K562 (cell line): ENCODE measurements around the gene ARG1. TPM values are rescaled to one million over a fixed set of nuclear protein-coding genes. Genes with fewer than 3 reads are reported as not detected.

ENCODE experiments used
- BACH1 ChIP-seq: fragments of 200-800 bp; sonication (Bioruptor generic); IDR thresholded peaks from 2 replicates; pipeline ENCODE4 v1.6.1; 2016; ENCODE audit warnings: missing genetic modification characterization, missing compliant biosample characterization
- GATA2 ChIP-seq: sonication (generic); formaldehyde crosslinking; IDR thresholded peaks from 2 replicates; pipeline ENCODE4 v1.4.0; 2020; ENCODE audit warnings: mild to moderate bottlenecking, missing genetic modification reagents
- HMG20A ChIP-seq: fragments of 450-650 bp; formaldehyde crosslinking; conservative IDR thresholded peaks from 2 replicates; pipeline ENCODE4 v1.4.0; 2020; ENCODE audit warnings: mild to moderate bottlenecking, mixed read lengths
- KDM5B ChIP-seq: fragments of 200-600 bp; sonication (generic); IDR thresholded peaks from 2 replicates; pipeline ENCODE4 v1.6.1; 2012; ENCODE audit warnings: low read depth, mild to moderate bottlenecking, moderate library complexity, low read length, control low read depth, inconsistent platforms; ENCODE audit not compliant: insufficient replicate concordance
- NFATC3 ChIP-seq: fragments of 450-650 bp; IDR thresholded peaks from 2 replicates; pipeline ENCODE4 v1.6.1; 2017; ENCODE audit warnings: mild to moderate bottlenecking
- NFYB ChIP-seq: IDR thresholded peaks from 2 replicates; pipeline ENCODE4 v1.6.1; 2011; ENCODE audit warnings: mild to moderate bottlenecking, moderate library complexity; ENCODE audit not compliant: insufficient read length; ENCODE audit errors: extremely low read depth
- NR2C2 ChIP-seq, 2 experiments: fragments of 200-800 bp in 1 of 2; sonication (Bioruptor generic) in 1 of 2; sonication (generic) in 1 of 2; formaldehyde crosslinking in 1 of 2; IDR thresholded peaks; 2 replicates each; pipeline versions ENCODE4 v1.6.1 to v1.8.0; 2016 to 2022; ENCODE audit warnings: mild to moderate bottlenecking in 1 of 2, missing compliant biosample characterization in 1 of 2, missing genetic modification characterization in 1 of 2, missing genetic modification reagents in 1 of 2
- PHF20 ChIP-seq: fragments of 450-650 bp; IDR thresholded peaks from 2 replicates; pipeline ENCODE4 v1.6.1; 2018; ENCODE audit not compliant: partially characterized antibody
- RBM22 ChIP-seq: fragments of 200-400 bp; formaldehyde crosslinking; IDR thresholded peaks from 2 replicates; pipeline ENCODE4 v1.6.1; 2018; ENCODE audit warnings: low read length, low read depth; ENCODE audit not compliant: poor library complexity, severe bottlenecking
- RERE ChIP-seq: sonication (generic); formaldehyde crosslinking; IDR thresholded peaks from 2 replicates; pipeline ENCODE4 v1.8.0; 2023; ENCODE audit warnings: missing genetic modification reagents, mild to moderate bottlenecking, borderline replicate concordance
- TSC22D4 ChIP-seq: fragments of 450-650 bp; IDR thresholded peaks from 2 replicates; pipeline ENCODE4 v1.6.1; 2016; ENCODE audit warnings: missing genetic modification characterization, missing biosample characterization, control low read depth
- ZFP1 ChIP-seq: fragments of 450-650 bp; formaldehyde crosslinking; IDR thresholded peaks from 2 replicates; pipeline ENCODE4 v1.4.0; 2020; ENCODE audit warnings: mild to moderate bottlenecking, mixed read lengths
- ZNF253 ChIP-seq: fragments of 250-450 bp; sonication (Bioruptor Pico); conservative IDR thresholded peaks from 2 replicates; pipeline ENCODE4 v1.6.1; 2021; ENCODE audit warnings: mild to moderate bottlenecking
- ZNF436 ChIP-seq: fragments of 250-450, 450-650 bp; sonication (Bioruptor Pico); formaldehyde crosslinking; IDR thresholded peaks from 2 replicates; pipeline ENCODE4 v1.7.0; 2020; ENCODE audit warnings: mild to moderate bottlenecking
- ZNF445 ChIP-seq: fragments of 250-450 bp; sonication (Bioruptor Pico); IDR thresholded peaks from 2 replicates; pipeline ENCODE4 v1.4.0; 2020; ENCODE audit warnings: low read depth, mild to moderate bottlenecking, moderate library complexity
- ZNF707 ChIP-seq: fragments of 250-450 bp; sonication (Bioruptor Pico); conservative IDR thresholded peaks from 2 replicates; pipeline ENCODE4 v1.8.0; 2022; ENCODE audit warnings: inconsistent platforms, mild to moderate bottlenecking, moderate library complexity
- ZNF76 ChIP-seq: fragments of 250-450 bp; sonication (Bioruptor Pico); IDR thresholded peaks from 2 replicates; pipeline ENCODE4 v1.4.0; 2020; ENCODE audit warnings: mild to moderate bottlenecking, moderate library complexity, borderline replicate concordance
- polyA plus RNA-seq, 8 experiments: library from polyadenylated mRNA; depleted of rRNA in 4 of 8; stranded (reverse) in 5 of 8; unstranded in 3 of 8; fragments of >200 nt; fragmentation: Nextera tagmentation in 2 of 8; fragmentation: Illumina TruSeq in 1 of 8; extraction: Ambion mirVana in 2 of 8; extraction: Trizol in 1 of 8; gene quantifications; 2 replicates each; pipeline versions ENCODE4 v1.2.1 to v1.2.3, GENCODE V29; 2011 to 2014; ENCODE audit warnings: inconsistent platforms in 1 of 8, missing spikeins in 1 of 8
- total RNA-seq, 7 experiments: library from RNA; depleted of rRNA in 6 of 7; stranded (reverse); fragments of >200 nt in 6 of 7; fragmentation: Illumina TruSeq in 2 of 7; extraction: Trizol in 2 of 7; gene quantifications; 2 replicates each; pipeline versions ENCODE4 v1.2.1 to v1.2.3, GENCODE V29; 2011 to 2021; ENCODE audit warnings: low replicate concordance in 1 of 7

The ARG1 gene
- total and polyA plus RNA-seq, 9 of the 15 experiments (the other 6 are each of a cell fraction or from before 2014, with no cell fraction given) = 0.03 to 0.20 (median 0.08) TPM; not detected in 3

GRCh38 chr6:131627724-131628682 is 55.0 kb downstream of the ARG1 start, which contains the start of gene MED23 (continued):
- TF ChIP-seq BACH1 (no peak), NFYB (no peak), TSC22D4 (tag) (no peak), RBM22 (peak; percentile 94), NR2C2 (CRISPR knock-in tag; IDR thresholded peaks at IDR 0.05) (peak; percentile 89), NR2C2 (tag; IDR thresholded peaks at IDR 0.05) (peak; percentile 52; the same call in 1 of the 2 replicates), PHF20 (peak; percentile 98), ZNF445 (CRISPR knock-in tag) (no peak; the same call in 1 of the 2 replicates), ZNF76 (peak; percentile 57; the same call in 1 of the 2 replicates), GATA2 (CRISPR knock-in tag) (no peak), RERE (peak; percentile 94; the same call in 1 of the 2 replicates), ZFP1 (CRISPR knock-in tag) (no peak), HMG20A (CRISPR knock-in tag) (no peak), ZNF707 (no peak), NFATC3 (peak; percentile 46; the same call in 1 of the 2 replicates), ZNF436 (no peak), KDM5B (peak; percentile 86), ZNF253 (CRISPR knock-in tag) (no peak)
